GM10266 (cell line): ENCODE results near the gene SRD5A3.

Experiments
- DNase-seq: peaks from one replicate; pipeline ENCODE4 v3.0.0; 2012; ENCODE audit errors: extremely low spot score
- CTCF ChIP-seq: IDR thresholded peaks from 2 replicates; pipeline ENCODE4 v1.5.1; 2012; ENCODE audit warnings: mild to moderate bottlenecking, low read depth; ENCODE audit not compliant: control insufficient read depth, insufficient read depth; ENCODE audit errors: missing control alignments

SRD5A3 gene

DNA sequence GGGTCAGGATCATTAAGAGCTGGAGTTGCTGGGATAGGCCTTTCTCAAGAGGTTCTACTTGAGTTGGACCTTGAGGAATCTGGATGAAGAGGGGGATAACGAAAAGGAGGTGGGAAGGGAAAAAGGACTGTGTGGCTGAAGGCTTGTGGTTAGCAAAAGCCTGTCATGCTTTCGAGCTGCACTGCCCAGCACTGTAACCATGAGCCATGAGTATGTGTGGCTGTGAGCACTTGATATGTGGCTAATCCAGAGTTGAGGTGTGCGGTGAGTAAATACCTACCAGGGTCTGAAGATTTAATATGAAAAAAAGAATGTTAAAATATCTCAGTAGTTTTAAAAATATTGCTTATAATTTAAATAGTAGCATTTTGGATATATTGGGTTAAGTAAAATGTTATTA lies 61.1 kb downstream of the SRD5A3 start:
- no peak for DNase-seq
- no peak for TF ChIP-seq CTCF

- no peak for TF ChIP-seq CTCF
- no peak for DNase-seq
These were observed 61.7 kb downstream of the SRD5A3 start for GRCh38 chr4:55407764-55408163.

GRCh38 chr4:55409468-55410171 lies 63.6 kb downstream of the SRD5A3 start:
- DNase-seq = peak; percentile 15
- peak; percentile 44 for TF ChIP-seq CTCF

DNA sequence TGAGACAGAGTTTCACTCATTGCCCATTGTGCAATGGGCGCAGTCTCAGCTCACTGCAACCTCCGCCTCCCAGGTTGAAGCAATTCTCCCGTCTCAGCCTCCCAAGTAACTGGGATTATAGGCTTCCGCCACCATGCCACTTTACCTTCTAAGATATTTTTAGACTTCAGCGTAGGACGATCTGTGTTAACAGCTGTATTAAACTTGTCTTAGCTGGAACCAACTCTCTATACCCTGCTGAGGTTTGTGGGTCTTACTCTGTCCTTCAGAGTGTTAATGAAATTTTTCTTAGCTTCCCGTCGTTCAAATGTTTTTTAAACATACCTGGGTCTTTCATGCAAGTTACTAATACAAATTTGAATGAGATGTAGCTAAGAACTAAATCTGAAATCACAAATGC lies 64.4 kb downstream of the SRD5A3 start:
- no peak for TF ChIP-seq CTCF
- DNase-seq = no peak

DNA sequence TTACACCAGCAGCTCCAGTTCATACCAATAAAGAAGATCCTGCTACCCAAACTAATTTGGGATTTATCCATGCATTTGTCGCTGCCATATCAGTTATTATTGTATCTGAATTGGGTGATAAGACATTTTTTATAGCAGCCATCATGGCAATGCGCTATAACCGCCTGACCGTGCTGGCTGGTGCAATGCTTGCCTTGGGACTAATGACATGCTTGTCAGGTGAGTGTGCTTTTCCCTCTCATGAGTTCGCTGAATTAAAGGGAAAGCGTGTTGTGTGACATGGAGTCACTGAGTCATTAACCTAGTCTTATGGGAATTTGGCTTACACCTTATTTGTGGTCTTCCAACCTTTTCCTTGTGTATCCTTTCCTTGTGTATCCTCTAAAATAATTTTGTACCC lies 65.6 kb downstream of the SRD5A3 start:
- no peak for TF ChIP-seq CTCF

GRCh38 chr4:55416176-55416575 lies 70.1 kb downstream of the SRD5A3 start:
- no peak for TF ChIP-seq CTCF
- DNase-seq = no peak

More for the DNA sequence above, 65.6 kb downstream of the SRD5A3 start:
- DNase-seq = no peak
